KMS-11 (cell line): Measurements from ENCODE around the gene GNB1.

Experiments
- H2AFZ ChIP-seq: fragments of 200-600 bp; sonication (generic); 2 replicates; pipeline ENCODE4 v1.6.1; 2016; ENCODE audit warnings: antibody characterized with exemption, mixed run types, low read depth
- H3K27ac ChIP-seq: fragments of 200-600 bp; sonication (generic); 2 replicates; pipeline ENCODE4 v1.6.1; 2016; ENCODE audit warnings: mild to moderate bottlenecking, mixed run types
- H3K27me3 ChIP-seq: fragments of 200-600 bp; sonication (generic); 2 replicates; pipeline ENCODE4 v1.6.1; 2017; ENCODE audit warnings: mild to moderate bottlenecking, low read depth, mixed run types, moderate library complexity; ENCODE audit not compliant: insufficient read depth
- H3K36me3 ChIP-seq: fragments of 200-600 bp; sonication (generic); 2 replicates; pipeline ENCODE4 v1.6.1; 2017; ENCODE audit warnings: mild to moderate bottlenecking, mixed run types; ENCODE audit not compliant: insufficient read depth
- H3K4me1 ChIP-seq: fragments of 200-600 bp; sonication (generic); 2 replicates; pipeline ENCODE4 v1.6.1; 2016; ENCODE audit warnings: mild to moderate bottlenecking, low read depth, mixed run types; ENCODE audit not compliant: poor library complexity, severe bottlenecking
- H3K4me2 ChIP-seq: fragments of 200-600 bp; sonication (generic); 2 replicates; pipeline ENCODE4 v1.7.0; 2016; ENCODE audit warnings: mild to moderate bottlenecking, mixed run types
- H3K4me3 ChIP-seq: fragments of 200-600 bp; sonication (generic); IDR thresholded peaks from 2 replicates; pipeline ENCODE4 v1.6.1; 2017; ENCODE audit warnings: low read depth, low read length, mixed read lengths; ENCODE audit not compliant: insufficient read depth
- H3K79me2 ChIP-seq: fragments of 200-600 bp; sonication (generic); 2 replicates; pipeline ENCODE4 v1.6.1; 2016; ENCODE audit warnings: low read depth, mixed run types; ENCODE audit not compliant: insufficient read depth
- H3K9ac ChIP-seq: fragments of 200-600 bp; sonication (generic); 2 replicates; pipeline ENCODE4 v1.6.1; 2016; ENCODE audit warnings: mild to moderate bottlenecking, mixed run types
- H4K20me1 ChIP-seq: fragments of 200-600 bp; sonication (generic); 2 replicates; pipeline ENCODE4 v1.6.1; 2016; ENCODE audit warnings: mild to moderate bottlenecking, mixed run types; ENCODE audit not compliant: insufficient read depth
- TF ChIP-seq, protein P1 (sequence below): fragments of 200-600 bp; sonication (generic); conservative IDR thresholded peaks from 2 replicates; pipeline ENCODE4 v1.6.1; 2017; ENCODE audit warnings: low read depth, mild to moderate bottlenecking, antibody characterized with exemption, low read length, moderate library complexity, mixed read lengths

GNB1 gene

DNA sequence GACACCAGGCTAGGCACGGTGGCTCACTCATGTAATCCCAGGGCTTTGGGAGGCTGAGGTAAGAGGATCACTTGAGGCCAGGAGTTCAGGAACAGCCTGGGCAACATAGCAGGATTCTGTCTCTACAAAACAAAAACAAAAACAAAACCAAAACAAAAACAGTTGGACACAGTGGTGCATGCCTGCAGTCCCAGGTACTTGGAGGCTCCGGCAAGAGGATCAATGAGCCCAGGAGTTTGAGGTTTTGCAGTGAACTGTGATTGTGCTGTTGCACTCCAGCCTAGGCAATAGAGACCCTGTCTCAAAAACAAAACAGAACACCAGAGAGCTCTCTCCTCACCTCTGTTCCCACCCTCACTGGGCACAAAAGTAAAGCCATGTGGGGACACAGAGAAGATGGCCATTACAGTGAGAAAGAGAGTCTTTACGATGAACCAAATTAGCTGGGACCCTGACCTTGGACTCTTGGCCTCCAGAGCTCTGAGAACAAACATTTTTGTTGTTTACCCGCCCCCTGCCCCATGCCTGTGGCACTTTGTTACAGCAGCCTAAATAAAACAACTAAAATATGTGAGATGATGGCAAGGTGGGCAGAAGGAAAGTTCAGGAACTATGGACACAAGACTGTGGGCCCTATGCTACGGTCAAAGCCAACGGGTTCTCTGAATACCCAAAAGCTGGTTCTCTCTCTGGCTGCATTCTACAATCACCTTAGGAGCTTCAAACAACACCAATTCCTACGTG is 122.5 kb downstream of the GNB1 start:
- no peaks in the 10 kb centered on the region for H3K27me3 ChIP-seq
- peaks cover 91% of the 10 kb centered on the region for H3K79me2 ChIP-seq
- TF ChIP-seq, protein P1, sequence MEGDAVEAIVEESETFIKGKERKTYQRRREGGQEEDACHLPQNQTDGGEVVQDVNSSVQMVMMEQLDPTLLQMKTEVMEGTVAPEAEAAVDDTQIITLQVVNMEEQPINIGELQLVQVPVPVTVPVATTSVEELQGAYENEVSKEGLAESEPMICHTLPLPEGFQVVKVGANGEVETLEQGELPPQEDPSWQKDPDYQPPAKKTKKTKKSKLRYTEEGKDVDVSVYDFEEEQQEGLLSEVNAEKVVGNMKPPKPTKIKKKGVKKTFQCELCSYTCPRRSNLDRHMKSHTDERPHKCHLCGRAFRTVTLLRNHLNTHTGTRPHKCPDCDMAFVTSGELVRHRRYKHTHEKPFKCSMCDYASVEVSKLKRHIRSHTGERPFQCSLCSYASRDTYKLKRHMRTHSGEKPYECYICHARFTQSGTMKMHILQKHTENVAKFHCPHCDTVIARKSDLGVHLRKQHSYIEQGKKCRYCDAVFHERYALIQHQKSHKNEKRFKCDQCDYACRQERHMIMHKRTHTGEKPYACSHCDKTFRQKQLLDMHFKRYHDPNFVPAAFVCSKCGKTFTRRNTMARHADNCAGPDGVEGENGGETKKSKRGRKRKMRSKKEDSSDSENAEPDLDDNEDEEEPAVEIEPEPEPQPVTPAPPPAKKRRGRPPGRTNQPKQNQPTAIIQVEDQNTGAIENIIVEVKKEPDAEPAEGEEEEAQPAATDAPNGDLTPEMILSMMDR: no peak
- no peak overlapping the region for H3K9ac ChIP-seq
- no peaks in the 10 kb centered on the region for H3K4me1 ChIP-seq
- H4K20me1 ChIP-seq: peaks cover 16% of the 10 kb centered on the region
- no peak overlapping the region for H3K4me3 ChIP-seq
- H3K4me2 ChIP-seq: no peak overlapping the region
- peaks cover 20% of the 10 kb centered on the region; the same call in 1 of the 2 replicates for H3K36me3 ChIP-seq
- no peak overlapping the region for H2AFZ ChIP-seq
- H3K27ac ChIP-seq: no peak overlapping the region

DNA sequence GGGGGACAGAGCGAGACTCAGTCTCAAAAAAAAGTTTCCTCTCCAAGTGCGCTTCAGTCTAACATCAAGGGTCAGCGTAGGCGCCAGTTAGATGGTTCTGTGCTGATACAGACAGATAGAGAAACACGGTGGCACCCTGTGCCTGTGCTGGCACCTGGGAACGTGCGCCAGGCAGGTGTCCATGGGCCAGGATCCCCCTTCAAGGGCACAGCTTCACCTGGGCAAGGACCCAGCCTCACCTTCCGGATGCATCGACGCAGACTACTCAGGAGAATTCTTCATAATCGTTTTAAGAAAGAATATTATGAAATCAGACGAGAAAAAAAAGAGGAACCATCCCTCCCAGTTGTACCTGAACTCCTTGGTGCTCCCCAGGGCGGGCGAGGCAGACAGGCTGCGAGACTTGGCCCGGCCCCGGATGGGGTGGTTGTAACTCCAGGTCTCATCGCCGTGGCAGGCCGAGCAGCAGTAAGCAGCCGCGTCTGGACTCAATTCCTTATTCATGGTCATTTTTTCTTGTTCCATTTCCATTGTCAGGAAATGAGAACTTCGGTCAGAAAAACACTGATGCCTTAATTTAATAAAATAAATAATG is 125.9 kb downstream of the GNB1 start:
- Histone ChIP-seq H3K36me3 (peaks cover 8% of the 10 kb centered on the region; the same call in 1 of the 2 replicates), H3K4me2 (no peak overlapping the region), H3K27ac (no peak overlapping the region), H3K9ac (no peak overlapping the region), H3K4me1 (no peaks in the 10 kb centered on the region), H4K20me1 (peaks cover 13% of the 10 kb centered on the region), H3K4me3 (no peak overlapping the region), H2AFZ (no peak overlapping the region), H3K79me2 (peaks cover 90% of the 10 kb centered on the region), H3K27me3 (no peaks in the 10 kb centered on the region)
- TF ChIP-seq, protein P1: no peak

DNA sequence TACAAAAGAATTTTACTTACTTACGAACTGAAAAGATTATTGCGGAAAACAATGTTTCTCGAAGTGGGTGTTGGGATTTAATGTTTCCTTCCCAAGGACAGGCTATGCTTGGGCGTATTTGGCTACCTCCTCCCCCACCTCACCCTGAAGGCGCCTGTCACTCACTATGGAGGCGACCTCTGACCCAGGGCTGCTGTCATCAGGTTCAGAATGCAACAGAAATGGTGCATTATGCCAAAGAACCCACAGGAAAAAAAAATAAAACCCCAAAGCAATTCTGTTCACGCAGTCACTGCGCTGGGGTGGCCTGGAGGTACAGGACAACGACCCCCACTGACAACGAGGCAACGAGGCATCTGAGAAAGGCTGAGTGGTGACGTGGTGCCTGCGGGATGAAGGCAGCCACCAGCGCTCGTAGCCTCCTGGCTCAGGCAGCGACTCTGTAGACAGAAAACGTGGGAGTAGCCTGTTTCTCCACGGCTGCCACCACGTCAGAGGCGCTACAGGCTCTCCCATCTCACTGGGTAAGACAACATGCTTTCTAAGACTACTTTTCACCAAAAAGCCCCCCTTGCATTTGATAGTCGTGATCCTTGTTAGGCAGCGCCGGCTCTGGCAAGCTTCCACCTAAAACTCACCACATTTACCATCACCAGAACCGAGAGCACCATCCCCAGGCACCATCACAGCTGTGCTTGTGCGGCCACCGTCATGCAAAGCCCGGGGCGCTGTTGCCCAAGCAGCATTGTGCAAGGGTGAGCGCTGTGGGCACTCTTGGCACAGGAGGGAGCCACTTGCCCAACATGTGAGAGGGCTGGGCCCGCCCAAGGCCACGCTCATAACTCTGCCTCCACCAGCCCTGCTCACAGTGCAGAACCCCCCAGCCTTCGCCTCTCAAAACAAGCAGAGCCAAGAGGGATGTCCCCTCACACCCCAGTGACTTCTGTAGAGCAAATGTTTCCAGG is 126.9 kb downstream of the GNB1 start:
- Histone ChIP-seq H3K9ac (no peak overlapping the region), H3K36me3 (peaks cover 6% of the 10 kb centered on the region; the same call in 1 of the 2 replicates)

More for the DNA sequence above, 126.9 kb downstream of the GNB1 start:
- H2AFZ ChIP-seq: no peak overlapping the region
- H3K4me3 ChIP-seq: no peak overlapping the region
- H3K27me3 ChIP-seq: no peaks in the 10 kb centered on the region
- H3K4me2 ChIP-seq: no peak overlapping the region
- no peaks in the 10 kb centered on the region for H3K4me1 ChIP-seq
- H3K27ac ChIP-seq: no peak overlapping the region
- TF ChIP-seq, protein P1: no peak
- H4K20me1 ChIP-seq: peaks cover 9% of the 10 kb centered on the region
- peaks cover 85% of the 10 kb centered on the region for H3K79me2 ChIP-seq
